KOPT-K1 (cell line): ENCODE measurements around the gene BBLN.

Experiments
- H3K27ac ChIP-seq: fragments of 200-600 bp; sonication (generic); 2 replicates; pipeline ENCODE4 v1.5.1; 2016; ENCODE audit warnings: antibody characterized with exemption, mild to moderate bottlenecking, low read depth, low read length; ENCODE audit not compliant: poor library complexity, severe bottlenecking
- H3K36me3 ChIP-seq: fragments of 200-600 bp; sonication (generic); 2 replicates; pipeline ENCODE4 v1.5.1; 2017; ENCODE audit warnings: antibody characterized with exemption, mild to moderate bottlenecking, low read length, moderate library complexity; ENCODE audit not compliant: insufficient read depth
- H3K9me3 ChIP-seq: fragments of 200-600 bp; sonication (generic); 2 replicates; pipeline ENCODE4 v1.5.1; 2017; ENCODE audit warnings: antibody characterized with exemption, low read length, mild to moderate bottlenecking; ENCODE audit not compliant: insufficient read depth, poor library complexity, severe bottlenecking

The BBLN gene

DNA sequence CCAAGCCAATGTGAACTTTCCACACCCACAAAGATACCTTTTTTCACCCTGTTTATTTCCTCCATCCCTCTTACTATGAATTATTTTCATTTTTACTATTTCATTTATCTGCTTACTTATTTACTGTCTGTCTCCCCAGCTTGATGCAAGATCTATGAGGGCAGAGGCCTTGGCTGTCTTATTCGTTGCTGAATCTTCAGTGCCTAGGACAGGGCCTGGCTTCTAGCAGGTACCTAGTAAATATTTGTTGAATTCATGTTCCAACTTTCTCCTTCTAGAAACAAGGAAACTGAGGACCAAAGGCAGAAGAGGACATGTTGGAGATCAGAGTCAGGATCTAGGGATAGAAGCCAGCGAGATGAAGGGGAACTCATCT lies 42.6 kb downstream of the BBLN start:
- Histone ChIP-seq H3K36me3 (no peaks in the 10 kb centered on the region), H3K9me3 (no peaks in the 10 kb centered on the region), H3K27ac (no peak overlapping the region)

DNA sequence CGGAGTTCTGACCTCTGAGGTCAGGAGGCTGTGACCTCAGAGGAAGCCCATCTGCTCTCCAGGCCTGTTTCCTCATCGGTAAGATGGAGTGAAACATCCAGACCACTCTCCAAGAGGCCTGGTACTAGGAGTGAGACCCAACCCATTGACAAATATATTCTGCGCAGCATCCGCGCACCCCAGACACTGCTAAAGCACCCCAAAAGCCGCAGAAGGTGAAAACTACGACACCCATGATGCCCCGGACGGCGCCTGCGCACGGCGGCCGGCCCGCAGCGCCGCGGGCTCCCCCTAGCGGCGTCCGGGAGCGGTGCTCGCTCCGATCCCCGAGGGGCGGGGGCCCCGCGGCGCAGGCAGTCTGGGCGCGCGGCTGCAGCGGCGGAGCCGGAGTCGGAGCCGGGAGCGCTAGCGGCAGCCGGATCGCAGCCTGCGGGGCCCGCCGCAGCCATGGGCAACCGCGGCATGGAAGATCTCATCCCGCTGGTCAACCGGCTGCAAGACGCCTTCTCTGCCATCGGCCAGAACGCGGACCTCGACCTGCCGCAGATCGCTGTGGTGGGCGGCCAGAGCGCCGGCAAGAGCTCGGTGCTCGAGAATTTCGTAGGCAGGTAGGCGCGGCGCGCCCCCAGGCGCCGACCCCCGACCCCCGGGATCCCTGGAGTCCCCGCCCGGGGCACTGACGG lies 43.1 kb downstream of the BBLN start, which contains the start of gene DNM1:
TSS of gene DNM1 (plus strand) at position 356 of the 683 bp plus-strand sequence. CDS start at position 448, 92 bp downstream.
- H3K27ac ChIP-seq = no peak within 1 kb of the TSS
- H3K9me3 ChIP-seq = no peaks in the 10 kb centered on the region
- H3K36me3 ChIP-seq = no peaks in the 10 kb centered on the region

DNA sequence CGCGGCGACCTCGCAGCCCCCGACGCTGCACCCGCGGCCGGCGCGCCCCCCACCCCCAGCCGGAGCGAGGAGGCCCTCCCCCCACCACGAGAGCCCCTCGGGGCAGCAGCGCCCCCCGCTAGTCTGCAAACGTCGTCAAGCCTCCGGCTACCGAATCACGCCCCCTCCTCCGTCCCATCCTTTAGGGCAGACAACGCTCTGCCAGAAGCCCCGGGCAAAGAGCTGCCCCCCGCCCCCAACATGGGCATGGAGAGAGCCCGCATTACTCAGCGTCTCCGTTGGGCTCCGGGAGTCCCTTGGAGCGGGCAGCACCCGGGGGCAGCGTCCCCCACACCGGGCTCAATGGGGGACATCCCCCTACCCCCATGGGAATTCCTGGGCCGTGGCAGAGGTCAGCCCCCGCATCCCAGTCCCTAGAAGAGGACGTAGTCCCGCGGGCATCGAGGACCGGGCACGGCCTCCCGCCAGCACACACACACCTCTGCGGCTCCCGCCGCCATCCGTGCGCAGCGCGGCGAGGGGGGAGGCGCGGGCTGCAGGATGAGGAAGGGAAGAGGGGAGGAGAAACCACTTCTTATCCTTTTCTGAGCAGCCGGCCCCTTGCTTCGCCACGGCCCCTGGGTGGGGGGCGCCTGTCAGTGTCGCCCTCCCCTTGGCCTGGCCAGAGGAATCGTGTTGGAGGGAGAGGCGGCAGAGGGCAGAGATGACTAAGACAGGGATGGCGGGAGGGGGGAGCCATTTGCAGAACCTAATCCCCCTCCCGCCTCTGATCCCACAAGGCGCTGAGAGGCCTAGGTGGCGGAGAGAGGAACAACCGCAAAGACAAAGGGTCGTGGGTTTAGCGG lies 43.9 kb downstream of the BBLN start:
- Histone ChIP-seq H3K36me3 (no peaks in the 10 kb centered on the region), H3K27ac (no peak overlapping the region), H3K9me3 (no peaks in the 10 kb centered on the region)

DNA sequence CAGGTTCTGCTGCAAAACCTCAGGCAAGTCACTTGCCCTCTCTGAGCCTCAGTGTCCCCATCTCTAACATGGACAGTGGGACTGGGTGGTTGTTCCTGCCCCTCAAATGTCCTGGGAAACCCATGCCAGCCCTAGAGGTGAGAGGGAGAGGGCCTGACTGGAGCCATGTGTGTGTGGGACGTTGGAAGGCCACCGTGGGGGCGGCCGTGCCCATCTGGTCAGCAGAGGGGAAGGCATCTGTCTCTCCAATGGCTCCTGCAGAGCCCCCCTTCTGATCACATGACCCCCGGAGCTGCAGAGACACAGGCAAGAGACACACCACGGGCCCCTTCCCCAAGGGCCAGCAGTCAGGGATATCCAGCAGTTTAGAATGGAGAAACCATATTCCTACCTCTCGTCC lies 44.8 kb downstream of the BBLN start:
- Histone ChIP-seq H3K27ac (no peak overlapping the region), H3K36me3 (no peaks in the 10 kb centered on the region), H3K9me3 (no peaks in the 10 kb centered on the region)

DNA sequence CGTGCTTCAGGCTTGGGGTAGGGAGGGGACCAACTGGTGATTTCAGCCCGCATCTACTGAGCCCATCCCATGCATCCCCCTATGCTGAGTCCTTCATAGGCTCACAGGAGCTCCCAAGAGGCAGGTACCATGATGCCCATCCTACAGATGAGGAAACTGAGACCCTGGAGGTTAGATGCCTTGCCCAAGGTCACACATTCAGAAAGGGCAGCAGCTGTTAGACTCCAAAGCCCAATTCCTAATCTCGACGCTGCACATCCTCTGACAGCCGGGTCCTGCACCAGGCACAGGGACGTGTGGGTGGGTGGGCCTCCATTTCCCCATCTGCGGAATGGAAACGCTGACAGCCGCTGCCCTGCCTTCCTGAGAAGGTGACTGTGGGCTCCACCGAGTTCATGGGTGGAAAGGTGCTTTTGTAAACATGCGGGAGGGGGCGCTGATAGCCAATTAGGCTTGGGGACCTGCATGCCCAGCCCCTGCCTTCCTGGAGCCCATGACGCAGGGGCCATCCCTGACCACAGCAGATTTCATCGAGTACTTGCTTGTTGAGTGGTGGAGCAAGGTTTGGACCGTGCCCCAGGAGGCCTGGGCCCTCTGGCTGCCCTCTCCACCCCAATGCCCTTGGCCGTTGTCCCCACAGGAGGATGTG lies 45.4 kb downstream of the BBLN start:
- H3K27ac ChIP-seq = no peak overlapping the region
- H3K9me3 ChIP-seq = no peaks in the 10 kb centered on the region
- H3K36me3 ChIP-seq = no peaks in the 10 kb centered on the region

DNA sequence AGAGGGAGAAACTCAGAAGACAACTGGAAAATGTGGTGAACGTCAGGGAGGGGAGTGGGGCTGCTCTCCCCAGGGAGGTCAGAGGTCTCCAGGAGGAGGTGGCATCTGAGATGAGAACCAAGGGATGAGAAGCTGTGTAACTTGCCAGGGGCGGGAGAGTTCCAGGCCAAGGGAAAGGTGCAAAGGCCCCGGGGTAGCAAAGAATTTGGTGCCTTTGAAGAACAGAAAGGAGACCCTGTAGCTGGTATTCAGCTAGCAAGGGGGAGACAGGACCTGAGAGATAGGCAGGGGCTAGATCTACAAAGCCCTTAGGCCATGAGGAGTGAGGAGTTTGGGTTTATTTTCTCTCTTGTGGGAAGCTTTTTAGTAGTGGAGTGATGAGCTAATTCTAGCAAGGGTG lies 46.4 kb downstream of the BBLN start:
- H3K9me3 ChIP-seq = no peaks in the 10 kb centered on the region
- no peak overlapping the region for H3K27ac ChIP-seq
- no peaks in the 10 kb centered on the region for H3K36me3 ChIP-seq

DNA sequence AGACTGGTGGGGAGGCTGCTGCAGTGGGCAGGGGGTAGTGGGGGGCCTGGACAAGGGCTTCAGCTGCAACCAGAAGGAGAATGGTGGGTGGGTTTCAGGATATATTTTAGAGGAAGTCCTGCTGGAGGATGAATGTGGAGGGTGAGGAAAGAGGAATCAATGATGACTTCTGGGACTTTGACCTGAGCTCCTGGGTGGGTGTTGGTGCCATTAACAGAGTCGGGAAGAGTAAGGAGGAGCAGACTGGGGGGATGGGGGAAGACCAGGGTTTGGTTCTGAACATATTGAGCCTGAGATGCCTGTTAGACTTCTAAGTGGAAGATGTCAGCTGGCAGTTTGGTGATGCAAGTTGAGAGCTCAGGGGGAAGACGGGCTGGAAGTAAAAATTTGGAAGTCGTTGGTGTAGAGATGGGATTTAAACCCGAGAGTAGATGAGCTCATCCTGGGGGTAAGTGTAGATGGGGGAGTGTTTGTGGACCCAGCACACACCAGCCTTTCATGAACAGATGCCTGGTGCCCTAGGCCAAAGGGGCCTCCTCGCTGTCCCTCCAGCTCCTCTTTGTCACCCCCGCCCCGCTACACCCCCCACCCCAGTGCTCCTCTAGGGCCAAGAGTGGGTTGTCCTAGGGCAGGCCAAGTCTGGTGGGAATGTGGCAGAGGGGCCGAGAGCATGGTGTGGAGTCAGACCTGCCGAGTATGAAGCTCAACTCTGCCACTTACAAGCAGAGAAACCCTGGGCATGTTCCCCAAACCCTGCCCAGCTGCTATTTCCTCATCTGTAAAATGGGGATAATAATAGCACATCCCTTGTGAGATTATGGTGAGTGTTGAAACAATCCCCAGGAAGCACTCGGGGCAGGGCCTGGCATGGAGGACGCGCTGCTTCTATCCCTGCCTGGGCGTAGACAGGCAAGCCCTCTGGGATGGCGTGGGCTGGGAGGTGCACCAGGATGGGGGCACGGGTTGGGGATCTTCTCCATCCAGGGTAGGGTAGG lies 47.1 kb downstream of the BBLN start:
- Histone ChIP-seq H3K36me3 (no peaks in the 10 kb centered on the region), H3K9me3 (no peaks in the 10 kb centered on the region), H3K27ac (no peak overlapping the region)

DNA sequence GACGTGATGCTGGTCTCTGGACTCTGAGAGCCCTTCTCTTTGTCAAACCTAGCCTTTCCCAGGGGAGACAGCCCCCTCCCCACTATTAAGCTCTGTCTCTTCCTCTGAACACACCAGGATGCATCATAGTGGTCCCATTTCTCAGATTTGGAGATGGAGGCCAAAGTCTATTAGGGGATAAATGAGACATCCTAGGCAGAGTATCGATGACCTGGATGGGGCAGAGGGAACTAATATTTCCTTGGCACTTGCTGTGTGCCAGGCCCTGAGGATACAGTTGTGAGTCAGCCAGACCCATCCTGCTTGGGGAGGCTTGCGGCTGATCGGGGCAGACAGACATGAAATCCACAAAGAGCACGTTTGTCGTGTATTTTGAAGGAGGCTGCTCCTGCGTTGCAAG lies 48.3 kb downstream of the BBLN start:
- no peaks in the 10 kb centered on the region for H3K36me3 ChIP-seq
- no peaks in the 10 kb centered on the region for H3K9me3 ChIP-seq
- no peak overlapping the region for H3K27ac ChIP-seq

DNA sequence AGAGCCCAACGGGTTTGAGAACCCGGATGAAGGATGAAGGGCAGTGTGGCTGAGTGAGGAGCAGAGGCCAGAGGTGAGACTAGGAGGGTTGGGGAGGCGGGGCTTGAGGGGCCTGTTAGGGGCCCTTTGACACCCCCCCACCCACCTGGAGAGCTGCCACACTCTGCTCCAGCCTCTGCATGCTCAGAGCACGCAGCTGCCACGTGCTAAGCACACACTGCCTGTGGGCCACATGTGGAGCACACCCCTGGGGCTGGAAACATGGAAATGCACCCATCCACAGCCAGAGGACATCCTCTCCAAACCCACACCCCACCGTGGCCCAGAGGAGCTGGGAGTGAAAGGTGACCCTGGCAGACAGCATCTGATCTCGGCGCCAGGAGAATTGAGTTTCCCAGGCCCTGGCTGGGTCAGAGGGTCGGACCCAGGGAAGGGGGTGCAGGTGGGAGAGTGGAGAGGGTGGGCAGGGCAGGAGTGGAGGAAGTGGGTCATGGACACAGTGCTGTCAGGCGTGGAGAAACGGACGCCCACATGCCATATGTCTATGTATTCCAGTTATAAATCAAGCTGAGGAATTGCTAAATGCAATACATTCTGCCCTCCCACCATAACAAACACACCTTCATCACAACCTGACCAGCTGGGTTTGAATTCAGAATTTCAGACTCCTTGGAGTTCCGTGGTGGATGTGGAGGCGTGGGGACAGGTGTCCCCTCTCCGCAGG lies 49.0 kb downstream of the BBLN start:
- Histone ChIP-seq H3K9me3 (no peaks in the 10 kb centered on the region), H3K36me3 (no peaks in the 10 kb centered on the region), H3K27ac (no peak overlapping the region)

DNA sequence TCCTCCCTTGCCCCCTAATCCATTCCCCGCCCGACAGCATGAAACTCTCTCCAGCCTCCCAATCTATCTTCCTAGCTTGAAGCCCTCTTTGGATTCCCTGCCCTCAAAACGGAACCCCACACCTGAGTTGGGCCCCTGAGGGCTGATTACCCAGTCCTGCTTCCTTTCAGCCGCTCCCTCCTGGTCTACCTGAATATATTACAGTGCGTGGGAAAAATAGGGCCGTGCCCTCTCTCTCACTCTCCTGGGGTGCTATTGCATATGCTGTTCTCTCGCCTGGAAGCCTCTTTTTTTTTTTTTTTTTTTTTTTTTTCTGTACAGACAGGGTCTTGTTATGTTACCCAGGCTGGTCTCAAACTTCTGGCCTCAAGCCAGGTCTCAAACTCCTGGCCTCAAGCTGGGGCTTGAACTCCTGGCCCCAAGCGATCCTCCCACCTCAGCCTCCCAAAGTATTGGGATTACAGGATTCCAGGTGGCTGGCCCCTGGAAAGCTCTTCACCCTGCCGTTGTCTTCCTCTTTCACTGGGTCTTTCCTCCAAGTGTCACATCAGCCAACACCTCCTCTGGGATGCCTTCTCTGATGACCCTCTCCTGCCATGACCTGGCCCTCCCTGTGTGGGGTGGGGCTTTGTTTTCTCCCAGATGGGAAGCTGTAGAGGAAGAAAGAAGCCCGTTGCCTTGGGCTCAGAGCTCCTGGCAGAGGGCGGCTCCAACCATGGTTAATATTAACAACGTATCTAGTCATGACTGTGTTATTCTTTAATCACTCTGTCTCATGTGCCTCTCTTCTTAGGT lies 51.3 kb downstream of the BBLN start:
- Histone ChIP-seq H3K36me3 (no peaks in the 10 kb centered on the region), H3K9me3 (no peaks in the 10 kb centered on the region), H3K27ac (no peak overlapping the region)

DNA sequence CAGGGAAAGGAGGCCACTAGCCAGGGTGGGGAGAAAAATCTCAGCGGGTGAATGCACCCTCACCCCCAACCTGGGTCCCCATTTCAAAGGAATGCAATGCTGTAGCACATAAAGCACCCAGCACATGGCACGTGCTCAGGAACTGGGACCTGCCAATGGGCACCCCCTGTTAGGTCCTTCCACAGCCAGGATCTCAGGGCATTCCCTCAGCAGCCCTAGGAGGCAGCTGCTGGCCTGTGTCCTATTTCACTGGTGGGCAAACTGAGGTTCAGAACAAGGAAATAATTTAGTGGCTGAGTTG lies 51.9 kb downstream of the BBLN start:
- Histone ChIP-seq H3K36me3 (no peaks in the 10 kb centered on the region), H3K27ac (no peak overlapping the region), H3K9me3 (no peaks in the 10 kb centered on the region)
